GM19467 (cell line): ENCODE data around the gene EMC1.
"Not testable (repeated sequence)": the region's sequence is repeated elsewhere in the genome, so short reads cannot be mapped to it uniquely, and the experiment has no call there.

Experiments used
- ATAC-seq: cut with Tn5 transposase; IDR thresholded peaks from one replicate; pipeline ENCODE4 v1.9.1; 2021; ENCODE audit warnings: mild to moderate bottlenecking, moderate library complexity; ENCODE audit not compliant: unreplicated experiment

EMC1 gene

DNA sequence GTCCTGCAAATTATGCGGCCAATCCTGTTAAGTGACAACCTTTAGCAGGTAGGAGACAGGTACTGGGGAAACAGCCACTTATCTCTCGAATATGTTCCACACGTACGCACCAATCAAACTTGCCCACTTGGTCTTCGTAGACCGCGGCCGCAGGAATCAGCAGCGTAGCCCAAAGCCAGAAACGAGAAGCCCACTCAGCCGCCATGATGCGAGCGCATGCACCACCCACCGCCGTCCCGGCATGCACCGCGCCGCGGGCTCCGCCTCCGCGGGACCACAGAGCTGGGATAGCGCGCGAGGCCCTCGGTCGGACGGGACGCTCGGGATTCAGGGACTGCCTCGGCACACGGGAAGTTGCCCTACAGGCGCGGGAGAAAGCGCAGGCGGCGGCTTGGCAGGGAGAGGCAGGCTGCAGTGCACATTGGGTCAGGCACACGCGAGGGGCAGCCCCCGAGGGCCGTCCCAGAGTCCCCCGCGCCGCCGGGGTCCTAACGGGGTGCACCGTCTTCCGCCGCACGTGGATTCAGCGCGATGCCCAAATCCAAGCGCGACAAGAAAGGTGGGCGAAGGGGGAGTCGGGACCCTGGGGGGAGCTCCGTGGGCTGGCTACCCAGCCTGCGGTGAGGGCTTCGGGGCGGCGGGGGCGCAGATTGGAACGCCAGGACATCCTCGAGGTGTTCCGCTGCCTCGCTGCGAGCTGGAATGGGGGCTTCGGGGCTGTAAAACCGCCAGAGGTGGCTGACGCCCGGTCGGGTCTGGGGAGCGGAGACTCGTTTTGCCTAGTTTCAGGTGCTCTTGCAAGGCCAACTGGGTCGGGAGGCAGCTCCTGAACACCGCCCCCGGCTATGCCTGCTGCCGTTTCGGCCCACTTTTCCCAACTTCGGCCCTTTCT, at the start of gene EMC1, which contains the start of gene MRTO4:
EMC1 (minus strand) TSS at position 220 of the 892 bp plus-strand sequence; CDS start at position 205, 15 bp downstream.
MRTO4 (plus strand) TSS at position 501 of the 892 bp plus-strand sequence; CDS start at position 532, 31 bp downstream.
- peak; percentile 69 for ATAC-seq

- no peak for ATAC-seq
Observed at GRCh38 chr1:19300211-19300610, 48.9 kb upstream of the EMC1 start.

DNA sequence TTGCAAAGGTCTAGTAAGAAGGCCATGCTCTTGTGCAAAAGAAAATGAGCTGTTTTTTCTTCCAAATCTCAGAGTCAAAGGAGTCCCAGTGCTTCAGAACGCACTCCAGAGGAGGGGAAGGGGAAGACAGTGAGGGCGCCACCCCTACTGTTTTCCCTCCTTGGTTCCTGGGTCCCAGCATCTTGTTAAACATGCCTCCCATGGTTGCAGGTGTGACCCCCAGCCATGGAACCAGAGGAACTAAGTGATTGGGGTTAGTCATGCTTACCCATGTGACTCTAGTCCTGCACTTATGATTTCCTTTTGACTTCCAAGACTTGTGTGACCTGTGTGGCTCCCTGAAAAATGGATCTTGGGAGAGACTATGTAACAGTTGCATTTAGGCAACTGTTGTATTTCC, 43.3 kb upstream of the EMC1 start:
- ATAC-seq = no peak

- ATAC-seq = no peak
Observed at GRCh38 chr1:19289244-19289643, 37.9 kb upstream of the EMC1 start.

DNA sequence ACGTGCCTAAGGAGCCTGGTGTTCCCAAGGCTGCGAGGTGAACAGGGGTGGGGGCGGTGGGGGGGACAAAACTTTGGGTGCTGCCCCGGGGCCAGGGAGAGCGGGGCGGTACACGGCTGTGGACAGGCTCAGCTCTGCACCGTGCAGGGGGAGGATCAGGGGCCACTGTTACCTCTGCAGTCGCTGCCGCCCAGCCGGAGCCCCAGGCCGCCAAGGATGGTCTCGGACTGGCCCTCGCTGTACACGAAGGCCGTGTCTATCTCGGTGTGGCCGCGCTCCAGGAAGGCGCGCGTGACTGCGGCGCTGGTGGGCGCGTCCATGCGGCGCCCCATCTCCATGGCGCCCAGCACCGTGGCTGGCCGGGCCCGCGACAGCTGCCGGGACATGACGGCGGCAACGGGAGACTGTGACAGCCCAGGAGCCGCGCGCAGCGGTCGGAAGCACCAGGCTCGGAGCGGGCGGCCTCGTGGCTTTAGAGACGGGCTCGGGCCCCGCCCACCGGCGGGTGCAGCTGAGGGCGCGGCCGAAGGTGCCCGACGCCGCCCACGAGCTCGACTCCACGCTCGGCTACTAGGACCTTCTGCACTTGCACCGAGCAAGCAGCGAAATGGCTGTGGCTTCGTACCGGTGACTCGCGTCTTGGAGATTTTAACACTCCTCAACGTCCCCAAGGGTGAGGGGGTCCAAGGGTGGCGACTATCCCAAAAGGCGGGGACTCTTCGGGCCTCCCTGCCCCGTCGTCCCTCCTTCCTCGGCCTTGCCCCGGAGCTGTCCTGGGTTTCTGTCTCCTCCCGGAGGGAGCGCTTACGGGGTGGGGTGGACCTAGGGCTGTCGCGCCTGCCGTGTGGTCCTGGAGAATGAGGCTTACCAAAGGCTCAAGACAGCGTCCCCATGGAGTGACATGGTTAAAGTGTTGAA, 37.3 kb upstream of the EMC1 start, which contains the start of gene AKR7A3:
AKR7A3 (minus strand) TSS at position 447 of the 918 bp plus-strand sequence; CDS start at position 386, 61 bp downstream.
- not testable (repeated sequence) for ATAC-seq

DNA sequence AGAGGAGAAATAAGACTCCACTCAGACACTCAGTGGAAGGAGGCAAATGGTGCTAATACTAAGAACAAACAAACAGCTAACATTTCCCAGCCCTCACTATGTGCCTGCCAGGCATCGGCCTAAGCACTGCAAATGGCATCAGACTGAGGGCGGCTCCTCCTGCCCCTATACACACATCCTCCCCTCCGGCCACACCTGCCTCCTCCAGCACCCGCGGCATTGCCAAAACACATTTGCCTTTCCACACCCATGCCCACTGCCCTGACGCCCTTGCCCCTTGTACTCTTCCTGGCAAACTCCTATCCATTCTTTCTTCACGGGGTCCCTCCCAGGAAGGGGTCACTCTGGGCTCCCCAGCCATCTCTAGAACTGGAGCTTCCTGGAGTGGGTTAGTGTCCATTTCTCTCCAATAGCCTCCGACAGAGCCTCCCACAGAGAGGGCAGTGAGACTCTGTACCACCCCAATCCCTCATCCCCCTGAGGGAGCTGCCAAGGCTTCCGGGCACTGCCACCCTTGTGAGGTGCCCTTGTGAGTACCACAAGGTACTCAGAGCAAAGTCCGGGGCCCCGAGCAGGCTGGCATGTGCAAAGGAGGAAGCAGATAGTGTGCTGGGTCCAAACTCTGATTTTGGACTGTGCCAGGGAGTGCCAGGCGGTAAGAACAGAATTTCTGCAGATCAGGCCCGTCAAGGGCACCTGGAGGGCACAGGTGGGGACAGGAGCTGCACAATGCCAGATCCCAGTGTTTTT, 36.3 kb upstream of the EMC1 start:
- ATAC-seq = no peak

DNA sequence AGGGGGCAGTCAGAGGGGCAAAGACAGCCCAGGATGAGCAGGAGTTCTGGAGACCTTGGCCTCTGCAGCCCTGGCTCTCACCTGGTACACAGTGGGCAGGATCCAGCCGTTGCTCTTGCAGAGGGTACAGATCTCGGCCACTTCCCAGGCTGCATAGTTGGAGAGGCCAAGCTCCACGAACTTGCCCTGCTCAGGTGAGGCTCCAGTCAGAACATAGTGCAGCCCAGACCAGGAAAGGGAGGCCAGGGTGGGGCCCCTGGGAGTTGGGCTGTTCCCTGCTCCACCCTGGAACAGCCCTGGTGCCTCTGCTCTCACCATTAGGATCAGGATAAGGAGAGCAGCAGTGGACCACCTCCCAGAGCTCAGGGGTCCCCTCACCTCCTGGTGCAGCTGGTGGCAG, 34.5 kb upstream of the EMC1 start:
- ATAC-seq = not testable (repeated sequence)

DNA sequence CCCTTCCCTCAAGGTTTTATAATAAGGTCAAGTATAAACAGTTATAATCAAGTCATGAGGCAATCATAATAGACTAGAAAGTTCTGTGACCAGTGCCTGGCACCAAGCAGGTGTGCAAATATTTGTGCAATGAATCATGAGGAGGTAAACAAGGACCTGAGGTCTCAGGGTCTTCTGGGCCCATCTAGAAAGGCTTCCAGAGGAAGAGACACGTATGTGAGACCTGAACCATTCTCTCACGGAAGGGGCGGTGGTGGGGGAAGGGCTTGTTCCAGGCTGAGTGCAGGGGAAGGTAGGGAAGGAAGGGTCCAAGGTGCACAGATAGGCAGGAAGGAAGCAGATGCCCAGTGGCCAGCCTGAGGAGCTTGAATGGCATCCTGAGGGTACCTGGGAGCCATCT, 34.0 kb upstream of the EMC1 start:
- not testable (repeated sequence) for ATAC-seq

GRCh38 chr1:19284881-19285280, 33.6 kb upstream of the EMC1 start:
- no peak for ATAC-seq

GRCh38 chr1:19283891-19284290, 32.6 kb upstream of the EMC1 start:
- no peak for ATAC-seq

DNA sequence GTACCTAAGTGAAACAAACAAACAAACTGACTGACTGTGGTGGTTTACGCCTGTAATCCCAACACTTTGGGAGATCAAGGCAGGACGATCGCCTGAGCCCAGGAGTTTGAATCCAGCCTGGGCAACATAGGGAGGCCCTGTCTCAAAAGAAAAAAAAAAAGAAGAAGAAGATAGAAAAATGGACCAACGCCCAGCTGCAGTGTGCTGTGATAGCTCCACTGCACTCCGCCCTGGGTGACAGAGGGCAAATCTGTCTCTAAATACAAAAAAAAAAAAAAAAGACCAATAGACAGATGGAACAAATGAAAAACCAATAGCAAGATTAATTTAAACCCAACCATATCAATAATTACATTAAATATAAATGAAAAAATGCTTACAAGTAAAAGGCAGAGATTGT, 23.3 kb upstream of the EMC1 start:
- no peak for ATAC-seq

DNA sequence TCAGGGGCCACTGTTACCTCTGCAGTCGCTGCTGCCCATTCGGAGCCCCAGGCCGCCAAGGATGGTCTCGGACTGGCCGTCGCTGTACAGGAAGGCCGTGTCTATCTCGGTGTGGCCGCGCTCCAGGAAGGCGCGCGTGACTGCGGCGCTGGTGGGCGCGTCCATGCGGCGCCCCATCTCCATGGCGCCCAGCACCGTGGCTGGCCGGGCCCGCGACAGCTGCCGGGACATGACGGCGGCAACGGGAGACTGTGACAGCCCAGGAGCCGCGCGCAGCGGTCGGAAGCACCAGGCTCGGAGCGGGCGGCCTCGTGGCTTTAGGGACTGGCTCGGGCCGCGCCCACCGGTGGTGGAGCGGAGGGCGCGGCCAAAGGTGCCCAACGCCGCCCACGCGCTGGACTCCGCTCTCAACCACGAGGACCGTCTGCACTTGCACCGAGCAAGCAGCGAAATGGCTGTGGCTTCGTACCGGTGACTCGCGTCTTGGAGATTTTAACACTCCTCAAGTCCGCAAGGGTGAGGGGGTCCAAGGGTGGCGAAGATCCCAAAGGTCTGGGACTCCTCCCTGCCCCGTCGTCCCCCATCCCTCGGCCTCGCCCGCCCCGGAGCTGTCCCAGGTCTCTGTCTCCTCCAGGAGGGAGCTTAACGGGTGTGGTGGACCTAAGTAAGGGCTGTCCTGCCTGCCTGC, 22.7 kb upstream of the EMC1 start:
- not testable (repeated sequence) for ATAC-seq

DNA sequence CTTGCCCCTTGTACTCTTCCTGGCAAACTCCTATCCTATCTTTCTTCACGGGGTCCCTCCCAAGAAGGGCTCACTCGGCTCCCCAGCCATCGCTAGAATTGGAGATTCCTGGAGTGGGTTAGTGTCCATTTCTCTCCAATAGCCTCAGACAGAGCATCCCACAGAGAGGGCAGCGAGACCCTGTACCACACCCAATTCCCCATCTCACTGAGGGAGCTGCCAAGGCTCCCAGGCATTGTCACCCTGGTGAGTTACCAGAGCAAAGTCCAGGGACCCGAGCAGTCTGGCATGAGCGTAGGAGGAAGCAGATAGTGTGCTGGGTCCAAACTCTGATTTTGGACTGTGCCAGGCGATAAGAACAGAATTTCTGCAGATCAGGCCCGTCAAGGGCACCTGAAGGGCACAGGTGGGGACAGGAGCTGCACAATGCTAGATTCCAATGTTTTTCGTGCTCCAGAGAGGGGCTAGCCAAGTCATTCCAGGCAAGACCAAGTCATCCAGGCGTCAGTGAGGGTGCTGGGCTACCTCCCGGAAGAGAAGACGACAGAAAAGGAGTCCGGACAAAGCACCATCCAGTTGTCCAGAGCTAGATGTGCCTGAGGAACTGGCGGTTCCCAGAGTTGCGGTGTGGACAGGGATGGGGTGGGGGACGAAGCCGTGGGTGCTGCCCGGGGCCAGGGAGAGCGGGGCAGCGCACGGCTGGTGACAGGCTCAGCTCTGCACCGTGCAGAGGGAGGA, 22.0 kb upstream of the EMC1 start:
- no peak for ATAC-seq

- no peak for ATAC-seq
Observed at GRCh38 chr1:19272064-19272463, 20.7 kb upstream of the EMC1 start.

GRCh38 chr1:19270343-19270730, 19.0 kb upstream of the EMC1 start:
- not testable (repeated sequence) for ATAC-seq

DNA sequence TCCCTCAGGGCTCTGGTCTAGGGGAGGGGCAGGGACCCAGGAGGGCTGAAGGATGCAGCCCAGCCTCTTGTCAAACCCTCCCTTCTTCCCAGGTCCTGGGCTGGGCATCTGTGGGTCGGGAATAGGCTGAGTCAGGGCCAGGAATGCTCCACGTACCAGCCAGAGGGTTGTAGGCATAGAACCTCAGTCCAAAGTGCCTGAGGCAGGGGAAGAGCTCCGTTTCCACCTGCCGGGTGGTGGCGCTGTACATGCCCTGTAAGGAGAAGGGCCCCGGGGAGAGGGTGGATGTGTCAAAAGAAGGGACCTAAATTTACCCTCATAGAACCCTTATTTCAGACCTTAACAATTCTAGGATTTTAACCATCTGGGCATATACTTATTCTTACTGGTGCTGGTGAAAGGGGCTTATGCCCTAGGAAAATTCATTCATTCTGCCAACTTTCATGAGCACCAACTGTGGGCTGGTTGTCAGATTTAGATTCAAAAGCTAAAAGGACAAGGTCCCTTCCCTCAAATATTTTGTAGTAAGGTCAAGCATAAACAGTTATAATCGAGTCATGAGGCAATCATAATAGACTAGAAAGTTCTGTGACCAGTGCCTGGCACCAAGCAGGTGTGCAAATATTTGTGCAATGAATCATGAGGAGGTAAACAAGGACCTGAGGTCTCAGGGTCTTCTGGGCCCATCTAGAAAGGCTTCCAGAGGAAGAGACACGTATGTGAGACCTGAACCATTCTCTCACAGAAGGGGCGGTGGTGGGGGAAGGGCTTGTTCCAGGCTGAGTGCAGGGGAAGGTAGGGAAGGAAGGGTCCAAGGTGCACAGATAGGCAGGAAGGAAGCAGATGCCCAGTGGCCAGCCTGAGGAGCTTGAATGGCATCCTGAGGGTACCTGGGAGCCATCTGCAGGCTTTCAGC, 18.4 kb upstream of the EMC1 start:
- ATAC-seq = not testable (repeated sequence)

- ATAC-seq = no peak
Observed at GRCh38 chr1:19268445-19268844, 17.1 kb upstream of the EMC1 start.

GRCh38 chr1:19262744-19263143, 11.4 kb upstream of the EMC1 start:
- ATAC-seq = no peak
